GM21723 (cell line): ENCODE measurements around the gene ZFP69.
"Not testable (repeated sequence)": the region's sequence is repeated elsewhere in the genome, so short reads cannot be mapped to it uniquely, and the experiment has no call there.

Source experiments
- ATAC-seq: cut with Tn5 transposase; IDR thresholded peaks from one replicate; pipeline ENCODE4 v1.9.1; 2021; ENCODE audit warnings: mild to moderate bottlenecking, moderate library complexity; ENCODE audit not compliant: unreplicated experiment

The ZFP69 gene

GRCh38 chr1:40476924-40477677, at the start of gene ZFP69:
TSS of gene ZFP69 (plus strand) at chr1:40477290. CDS start at chr1:40479362, 2,072 bp downstream.
- ATAC-seq, result peak; percentile 84

GRCh38 chr1:40431385-40431784, 45.7 kb upstream of the ZFP69 start:
- ATAC-seq, result no peak

- no peak for ATAC-seq
Measured at GRCh38 chr1:40432644-40433390, 44.3 kb upstream of the ZFP69 start.

DNA sequence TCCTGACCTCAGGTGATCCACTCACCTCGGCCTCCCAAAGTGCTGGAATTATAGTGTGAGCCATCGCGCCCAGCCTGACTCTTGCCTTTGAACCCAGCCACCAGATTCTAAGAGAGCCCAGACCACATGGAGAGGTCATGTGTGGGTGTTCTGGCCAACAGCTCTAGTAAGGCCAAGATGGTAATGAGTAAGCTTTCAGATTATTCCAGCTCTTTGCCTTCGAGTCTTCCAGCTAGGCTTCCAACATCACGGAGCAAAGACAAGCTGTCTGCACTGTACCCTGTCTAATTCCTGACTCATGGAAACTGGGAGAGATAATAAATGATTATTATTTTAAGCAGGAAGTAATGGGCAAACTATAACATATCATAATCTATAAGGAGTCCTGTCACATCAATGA, 41.6 kb upstream of the ZFP69 start:
- no peak for ATAC-seq

- no peak for ATAC-seq
Measured at GRCh38 chr1:40435876-40436275, 41.2 kb upstream of the ZFP69 start.

- no peak for ATAC-seq
Measured at GRCh38 chr1:40438391-40439015, 38.6 kb upstream of the ZFP69 start.

GRCh38 chr1:40439247-40439646, 37.8 kb upstream of the ZFP69 start:
- no peak for ATAC-seq

DNA sequence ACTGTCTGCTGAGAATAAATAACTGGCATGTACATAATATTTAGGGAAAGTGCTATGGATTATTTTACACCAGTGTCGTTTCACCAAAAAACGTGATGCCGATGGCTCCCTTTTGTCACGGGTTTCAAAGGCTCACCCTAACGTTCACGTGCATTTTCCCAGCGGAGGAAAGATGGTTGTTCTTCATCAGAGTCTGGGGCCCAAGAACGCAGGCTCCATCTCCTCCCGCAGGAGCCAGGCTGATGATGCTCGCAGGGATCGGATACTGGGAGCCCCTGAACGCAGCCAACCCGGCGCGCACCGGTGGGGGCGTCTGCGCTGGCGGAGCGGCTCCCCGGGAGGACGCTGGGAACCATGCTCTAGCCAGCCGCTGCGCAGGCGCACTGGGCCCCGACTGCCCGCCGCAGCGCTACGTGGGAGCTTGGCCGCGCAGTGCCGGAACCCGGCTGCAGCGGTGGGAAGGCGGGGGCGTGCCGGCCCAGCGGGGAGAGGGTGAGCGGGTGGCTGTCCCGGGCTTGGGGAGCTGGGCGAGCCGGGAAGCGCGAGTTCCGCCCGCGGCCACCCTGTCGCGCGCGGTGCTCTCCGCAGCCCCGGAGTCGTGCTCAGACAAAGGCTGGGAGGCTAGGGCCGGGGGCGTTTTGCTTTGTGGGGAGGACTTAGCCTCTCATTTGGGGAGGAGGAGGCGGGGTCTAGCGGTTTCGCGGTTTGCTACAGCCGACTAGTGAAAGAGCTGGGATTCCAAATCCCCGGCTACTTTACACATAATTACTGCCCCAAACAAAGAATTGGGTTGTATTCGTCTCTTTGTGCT, 27.2 kb upstream of the ZFP69 start, which contains the start of gene ZFP69B:
TSS of gene ZFP69B (plus strand) at position 793 of the 811 bp plus-strand sequence. CDS start 486 bp downstream, outside the sequence.
- ATAC-seq, result peak; percentile 76

- ATAC-seq, result peak; percentile 42
Measured at GRCh38 chr1:40450495-40451237, 26.4 kb upstream of the ZFP69 start.

DNA sequence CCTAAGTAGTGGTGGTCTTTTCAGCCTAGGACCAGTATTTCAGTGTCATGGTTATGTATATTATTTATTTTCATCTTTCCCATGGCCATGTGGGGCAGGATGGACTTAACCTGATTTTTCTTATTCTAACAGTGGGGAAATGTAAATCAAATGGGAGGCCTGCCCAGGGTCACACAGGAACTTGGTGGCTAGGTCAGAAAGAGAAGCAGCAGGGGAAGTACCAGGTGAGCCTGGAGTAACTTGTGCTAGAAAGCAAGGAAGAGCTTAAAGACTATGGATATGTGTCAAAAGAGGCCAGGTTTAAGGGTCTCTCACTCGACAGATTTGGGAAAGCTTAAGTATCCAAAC, 25.9 kb upstream of the ZFP69 start:
- peak; percentile 3 for ATAC-seq

- no peak for ATAC-seq
Measured at GRCh38 chr1:40454873-40455272, 22.2 kb upstream of the ZFP69 start.

- no peak for ATAC-seq
Measured at GRCh38 chr1:40462956-40463590, 14.0 kb upstream of the ZFP69 start.

- ATAC-seq, result no peak
Measured at GRCh38 chr1:40469327-40469726, 7.8 kb upstream of the ZFP69 start.

GRCh38 chr1:40475268-40475667, 1.8 kb upstream of the ZFP69 start:
- no peak for ATAC-seq

DNA sequence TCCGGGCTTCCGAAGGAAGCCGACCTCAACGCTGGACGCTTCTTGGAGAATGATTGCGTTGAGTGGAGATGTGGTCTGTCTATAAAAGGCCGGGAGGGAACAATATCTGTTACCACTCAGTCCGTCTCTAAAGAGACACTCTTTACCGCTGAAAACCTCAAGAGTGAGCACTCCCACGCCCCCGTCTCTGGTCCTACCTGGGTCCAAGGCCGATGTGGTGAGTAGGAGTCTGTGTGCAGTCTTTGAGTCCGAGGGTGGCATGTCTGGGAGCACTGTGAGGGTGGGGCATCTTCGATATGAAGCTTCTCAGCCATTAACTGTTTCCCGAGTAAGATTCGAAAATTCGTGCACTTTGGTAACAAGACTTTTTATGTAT, 576 bp downstream of the ZFP69 start:
- peak; percentile 15 for ATAC-seq

DNA sequence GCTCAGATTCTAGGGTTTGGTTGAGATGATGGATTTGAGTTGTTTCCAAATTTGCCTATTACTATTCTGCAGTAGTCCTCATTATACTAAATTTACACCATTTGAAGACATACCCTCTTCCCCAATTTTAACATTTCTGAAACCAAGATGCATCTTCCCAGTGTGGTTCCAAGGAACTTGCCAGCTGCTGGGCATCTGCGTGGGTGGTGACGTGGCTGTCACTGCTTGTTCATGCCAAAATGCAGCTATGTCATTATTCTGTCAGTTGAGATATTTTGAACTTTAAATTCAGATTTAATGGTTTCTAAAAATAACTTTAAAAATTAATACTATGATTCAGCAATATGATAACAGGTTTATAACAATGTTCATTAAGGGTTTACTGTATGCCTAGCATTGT, 1.2 kb downstream of the ZFP69 start:
- ATAC-seq, result no peak

GRCh38 chr1:40479156-40479555, 2.1 kb downstream of the ZFP69 start:
- ATAC-seq, result no peak

GRCh38 chr1:40495315-40495903, 18.3 kb downstream of the ZFP69 start:
- ATAC-seq, result no peak

DNA sequence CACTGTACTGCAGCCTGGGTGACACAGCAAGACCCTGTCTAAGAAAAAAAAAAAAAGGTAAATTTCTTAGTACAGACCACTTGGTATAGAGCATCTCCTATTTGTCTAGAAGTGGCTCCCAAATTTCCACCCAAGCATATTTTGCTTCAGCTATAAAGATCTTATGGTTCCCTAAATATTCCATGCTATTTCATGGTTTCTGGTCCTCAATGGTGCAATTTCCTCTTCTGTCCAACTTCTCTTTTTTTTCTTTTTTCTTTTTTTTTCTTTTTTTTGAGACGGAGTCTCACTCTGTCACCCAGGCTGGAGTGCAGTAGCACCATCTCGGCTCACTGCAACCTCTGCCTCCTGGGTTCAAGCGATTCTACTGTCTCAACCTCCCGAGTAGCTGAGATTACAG, 25.6 kb downstream of the ZFP69 start:
- not testable (repeated sequence) for ATAC-seq
